Panc1 (cell line): ENCODE results near the gene GALNTL6.

Experiments
- CTCF ChIP-seq: fragments of 450-650 bp; IDR thresholded peaks from 2 replicates; pipeline ENCODE4 v1.5.1; 2017; ENCODE audit warnings: mild to moderate bottlenecking
- POLR2AphosphoS5 ChIP-seq: IDR thresholded peaks from 2 replicates; pipeline ENCODE4 v1.6.1; 2012; ENCODE audit warnings: mild to moderate bottlenecking, low read depth, low read length, moderate library complexity
- REST ChIP-seq, 2 experiments: IDR thresholded peaks; 2 replicates each; pipeline ENCODE4 v1.6.1; 2011 to 2012; ENCODE audit warnings: low read depth in 2 of 2, control low read depth in 1 of 2, low read length in 1 of 2, mild to moderate bottlenecking in 1 of 2, moderate library complexity in 1 of 2; ENCODE audit not compliant: insufficient read depth in 1 of 2
- TCF7L2 ChIP-seq: IDR thresholded peaks from 2 replicates; pipeline ENCODE4 v1.6.1; 2011; ENCODE audit warnings: mild to moderate bottlenecking, low read depth, low read length, inconsistent platforms

- TF ChIP-seq CTCF (no peak), POLR2AphosphoS5 (no peak), REST (IDR thresholded peaks at IDR 0.05; ENCODE audit: insufficient read depth in 1 of 2, low read depth in 2 of 2, low read length in 1 of 2) (no peak), TCF7L2 (no peak)
Observed at GRCh38 chr4:172142281-172142741, 329.1 kb downstream of the GALNTL6 start.
